Heart left ventricle (tissue), 13 donors: ENCODE data around the gene HLA-C.

Experiments
- CTCF ChIP-seq, 12 donors: fragments of 200-600 bp; sonication (generic) in 4 of 12; IDR thresholded peaks; one replicate each; pipeline versions ENCODE4 v1.5.0 to v1.8.0; 2018 to 2022; ENCODE audit warnings: antibody characterized with exemption in 12 of 12, mild to moderate bottlenecking in 5 of 12
- POLR2A ChIP-seq, 2 donors: fragments of 450-650 bp; IDR thresholded peaks; one replicate each; pipeline ENCODE4 v1.6.1; 2017; ENCODE audit warnings: antibody characterized with exemption in 2 of 2, mild to moderate bottlenecking in 2 of 2, moderate library complexity in 2 of 2
- donor health status: ischemic (EF 13 %, LVEDD 7.1; RV severe dilation, severe dysfunction).
- donor health status: DM: no; HTN: yes; CAD: no.
- donor health status: DM: no; HTN: no; CAD: no.
- donor health status: ischemic (EF 25% LVEDD 6.9; RV normal size, moderate dysfunction).
- donor health status: ischemic (EF 25% LVEDD 5.7; RV mildly dilated, moderate dysfunction).
- donor health status: ischemic (EF 35%, LVEDD 5.7; RV mildly dilated, moderate dysfunction).
- donor health status: nonischemic (EF 11% LVEDD 7.7; RV severe dilation, severe dysfunction).
- donor health status: DM: yes; HTN: yes; CAD: no.
- donor health status: PGD.
- donor health status: ischemic (EF 29% LVEDD 5.4; RV normal size, mild dysfunction).
- donor health status: nonischemic (EF 23%, LVEDD 6.1; RV moderate dilation, normal function).

GRCh38 chr6:31294056-31294455, 22.2 kb upstream of the HLA-C start:
- TF ChIP-seq POLR2A (IDR thresholded peaks at IDR 0.05), result no peak
- no peak for TF ChIP-seq CTCF (IDR thresholded peaks at IDR 0.05)
